ENCODE measurements around the gene NHLH1. TPM values are rescaled to one million over a fixed set of nuclear protein-coding genes. Genes with fewer than 3 reads are reported as not detected.

Gene NHLH1
- total RNA-seq, result not detected

- 61% methylated on average over 11 of the region's 15 CpGs for WGBS
- TF ChIP-seq POLR2AphosphoS5 (IDR thresholded peaks at IDR 0.05), result no peak
- intact Hi-C loops (cut with DNase I), result no loop called here
- Histone ChIP-seq H3K36me3 (no peaks in the 10 kb centered on the region), H3K27me3 (peaks cover 0 to 36% (median 8%) of the 10 kb centered on the region in 4 donors), H3K4me3 (no peak within 1 kb of the TSS), H3K27ac (replicated peaks in 1 of 4) (no peak within 1 kb of the TSS), H3K4me1 (no peaks in the 10 kb centered on the region), H3K9me3 (no peaks in the 10 kb centered on the region)
- DNase-seq (ENCODE audit: extremely low spot score), result no peak
Observed at GRCh38 chr1:160366731-160367515, at the start of gene NHLH1. Gene NHLH1, plus strand, starts transcription at chr1:160367071. Its CDS starts 3,661 bp downstream, at chr1:160370732.

DNA sequence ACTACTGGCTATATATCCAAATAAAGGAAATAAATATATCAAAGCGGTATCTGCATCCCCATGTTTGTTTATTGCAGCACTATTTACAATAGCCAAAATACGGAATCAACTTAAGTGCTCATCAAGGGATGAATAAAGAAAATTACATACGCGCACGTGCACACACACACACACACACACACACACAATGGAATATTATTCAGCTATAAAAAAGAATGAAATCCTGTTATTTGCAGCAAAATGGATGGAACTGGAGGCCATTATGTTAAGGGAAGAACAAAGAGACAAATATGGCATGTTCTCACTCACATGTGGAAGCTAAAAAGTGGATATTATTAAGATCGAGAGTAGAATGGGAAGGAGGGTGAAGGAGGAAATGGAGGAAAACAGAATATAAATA, 44.0 kb upstream of the NHLH1 start:
- WGBS, result 96% methylated on average over 6 of the region's 6 CpGs
- DNase-seq (ENCODE audit: extremely low spot score), result no peak
- H3K36me3 ChIP-seq, result peaks cover 57 to 92% (median 74%) of the 10 kb centered on the region in 4 donors

DNA sequence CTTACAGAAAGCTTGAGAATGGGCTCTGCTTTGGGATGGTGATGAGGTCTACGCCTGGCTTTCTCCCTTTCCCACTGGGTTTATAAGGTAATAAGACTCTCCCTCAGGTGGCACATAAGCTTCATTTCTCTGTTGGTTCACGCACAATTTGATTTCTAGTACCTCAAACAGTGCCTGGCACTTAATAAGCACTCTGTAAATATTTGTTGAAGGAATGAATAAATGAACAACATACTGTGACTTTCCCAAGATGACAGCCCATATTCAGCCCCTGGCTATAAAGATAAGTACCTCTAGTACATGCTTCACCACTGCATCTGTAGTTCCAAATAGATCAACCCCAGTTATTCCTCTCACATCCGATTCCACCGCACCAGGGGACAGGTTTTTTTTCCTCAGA, 41.6 kb upstream of the NHLH1 start:
- WGBS, result 89% methylated on average over 4 of the region's 4 CpGs
- DNase-seq (ENCODE audit: extremely low spot score), result no peak
- no peak for TF ChIP-seq POLR2AphosphoS5 (IDR thresholded peaks at IDR 0.05)
- no peak for TF ChIP-seq POLR2A (IDR thresholded peaks at IDR 0.05; ENCODE audit: low read depth)
- no peak for TF ChIP-seq CTCF (IDR thresholded peaks at IDR 0.05)
- TF ChIP-seq EP300 (IDR thresholded peaks at IDR 0.05), result no peak
- intact Hi-C loops (cut with DNase I), result no loop called here
- peaks cover 60 to 96% (median 86%) of the 10 kb centered on the region in 4 donors for H3K36me3 ChIP-seq
- no peaks in the 10 kb centered on the region for H3K9me3 ChIP-seq
- no peak overlapping the region for H3K4me3 ChIP-seq
- peaks cover 0 to 1% (median 0%) of the 10 kb centered on the region in 4 donors for H3K4me1 ChIP-seq
- H3K27ac ChIP-seq (replicated peaks in 1 of 4), result no peak overlapping the region
- H3K27me3 ChIP-seq, result no peaks in the 10 kb centered on the region

More for the DNA sequence above, 44.0 kb upstream of the NHLH1 start:
- no peak for TF ChIP-seq POLR2A (IDR thresholded peaks at IDR 0.05; ENCODE audit: low read depth)
- TF ChIP-seq EP300 (IDR thresholded peaks at IDR 0.05), result no peak
- TF ChIP-seq CTCF (IDR thresholded peaks at IDR 0.05), result no peak
- no peak for TF ChIP-seq POLR2AphosphoS5 (IDR thresholded peaks at IDR 0.05)
- H3K4me1 ChIP-seq, result peaks cover 0 to 3% (median 0%) of the 10 kb centered on the region in 4 donors
- H3K4me3 ChIP-seq, result no peak overlapping the region
- H3K9me3 ChIP-seq, result no peaks in the 10 kb centered on the region
- H3K27ac ChIP-seq (replicated peaks in 1 of 4), result no peak overlapping the region
- intact Hi-C loops (cut with DNase I), result no loop called here
- H3K27me3 ChIP-seq, result no peaks in the 10 kb centered on the region

DNA sequence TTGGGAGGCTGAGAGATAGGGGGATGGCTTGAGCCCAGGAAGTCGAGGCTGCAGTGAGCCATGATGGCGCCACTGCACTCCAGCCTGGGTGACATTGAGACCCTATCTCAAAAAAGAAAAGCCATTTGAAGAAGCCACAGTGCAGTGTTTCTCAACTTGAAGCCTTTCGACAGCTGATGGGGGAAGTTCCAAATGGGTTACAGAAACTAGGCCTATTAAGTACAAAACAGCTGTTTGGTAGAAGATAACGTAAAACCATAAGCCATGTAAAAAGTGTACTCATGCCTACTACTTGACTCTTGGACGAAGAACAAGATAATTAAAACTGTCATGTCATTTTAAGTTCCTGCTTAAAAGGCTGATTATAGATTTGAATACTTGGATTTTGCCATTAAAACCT, 40.5 kb upstream of the NHLH1 start:
- H3K9me3 ChIP-seq, result no peaks in the 10 kb centered on the region
- intact Hi-C loops (cut with DNase I), result no loop called here
- H3K27me3 ChIP-seq, result no peaks in the 10 kb centered on the region
- 94% methylated on average over 5 of the region's 5 CpGs for WGBS
- H3K4me3 ChIP-seq, result no peak overlapping the region
- H3K4me1 ChIP-seq, result no peaks in the 10 kb centered on the region
- no peak overlapping the region for H3K27ac ChIP-seq (replicated peaks in 1 of 4)
- TF ChIP-seq CTCF (IDR thresholded peaks at IDR 0.05), result no peak
- TF ChIP-seq POLR2AphosphoS5 (IDR thresholded peaks at IDR 0.05), result no peak
- TF ChIP-seq EP300 (IDR thresholded peaks at IDR 0.05), result no peak
- no peak for TF ChIP-seq POLR2A (IDR thresholded peaks at IDR 0.05; ENCODE audit: low read depth)
- DNase-seq (ENCODE audit: extremely low spot score), result no peak
- H3K36me3 ChIP-seq, result peaks cover 70 to 100% (median 94%) of the 10 kb centered on the region in 4 donors

GRCh38 chr1:160328184-160328583, 38.7 kb upstream of the NHLH1 start:
- Histone ChIP-seq H3K27ac (replicated peaks in 1 of 4) (no peak overlapping the region), H3K27me3 (no peaks in the 10 kb centered on the region), H3K9me3 (no peaks in the 10 kb centered on the region), H3K36me3 (peaks cover 76 to 100% (median 97%) of the 10 kb centered on the region in 4 donors), H3K4me1 (no peaks in the 10 kb centered on the region), H3K4me3 (no peak overlapping the region)
- intact Hi-C loops (cut with DNase I), result no loop called here
- no peak for TF ChIP-seq POLR2A (IDR thresholded peaks at IDR 0.05; ENCODE audit: low read depth)
- TF ChIP-seq POLR2AphosphoS5 (IDR thresholded peaks at IDR 0.05), result no peak
- TF ChIP-seq EP300 (IDR thresholded peaks at IDR 0.05), result no peak
- no peak for TF ChIP-seq CTCF (IDR thresholded peaks at IDR 0.05)
- 70% methylated on average over 8 of the region's 8 CpGs for WGBS
- DNase-seq (ENCODE audit: extremely low spot score), result no peak

Measured in esophagus muscularis mucosa (tissue), 4 donors.